Activated CD4-positive, alpha-beta T cell treated with anti-CD3 and anti-CD28 coated beads, Interleukin-2, amount 10 ng/mL, durations not matched to agents 24 days and 14 days (primary cell): ENCODE data around the gene CASP5. TPM values are rescaled to one million over a fixed set of nuclear protein-coding genes. Genes with fewer than 3 reads are reported as not detected.

Source experiments
- DNase-seq: peaks from one replicate; pipeline ENCODE4 v3.0.0; 2022
- H3K27ac Mint-ChIP-seq: one replicate; pipeline ENCODE4 v1.8.0; 2022; ENCODE audit warnings: mild to moderate bottlenecking, mixed read lengths
- H3K27me3 Mint-ChIP-seq: one replicate; pipeline ENCODE4 v1.8.0; 2022; ENCODE audit warnings: mixed read lengths
- H3K36me3 Mint-ChIP-seq: one replicate; pipeline ENCODE4 v1.8.0; 2022; ENCODE audit warnings: low read depth, mild to moderate bottlenecking, mixed read lengths
- H3K4me1 Mint-ChIP-seq: one replicate; pipeline ENCODE4 v1.8.0; 2021; ENCODE audit warnings: mixed read lengths
- H3K4me3 Mint-ChIP-seq: one replicate; pipeline ENCODE4 v1.8.0; 2022; ENCODE audit warnings: mild to moderate bottlenecking, moderate library complexity, mixed read lengths
- H3K9me3 Mint-ChIP-seq: one replicate; pipeline ENCODE4 v1.8.0; 2021; ENCODE audit warnings: mixed read lengths
- intact Hi-C: fragments of 100-400 bp; cut with micrococcal nuclease; formaldehyde crosslinking; loops from one replicate; pipeline ENCODE4 v1.15.1; 2023
- total RNA-seq: library from RNA; stranded (reverse); gene quantifications from 2 replicates; pipeline ENCODE4 v1.2.3, GENCODE V29; 2022

CASP5 gene
- total RNA-seq, 1 donor from 2014 or later: not detected

- Mint-ChIP-seq H3K36me3 (peaks cover 19% of the 10 kb centered on the region), H3K9me3 (no peaks in the 10 kb centered on the region), H3K4me3 (peak overlapping the region; percentile 95), H3K27me3 (no peaks in the 10 kb centered on the region), H3K4me1 (peaks cover 30% of the 10 kb centered on the region), H3K27ac (peak overlapping the region; percentile 82)
- no peak for DNase-seq
- intact Hi-C loops: loop anchor here (1.0 to 10.0 kb wide), 5 partner anchors 22 to 262 kb away; no protein-coding TSS in a partner anchor
These were observed 53.9 kb downstream of the CASP5 start for GRCh38 chr11:104968856-104969776.

GRCh38 chr11:104968355-104968855 lies 54.6 kb downstream of the CASP5 start, which contains the start of gene CASP4:
CASP4 (minus strand) TSS chr11:104968574; CDS start chr11:104968525, 49 bp downstream.
- Mint-ChIP-seq H3K27me3 (no peaks in the 10 kb centered on the region), H3K36me3 (peaks cover 25% of the 10 kb centered on the region), H3K4me3 (peak within 1 kb of the TSS; percentile 95), H3K27ac (peak within 1 kb of the TSS; percentile 82), H3K4me1 (peaks cover 30% of the 10 kb centered on the region), H3K9me3 (peaks cover under 1% of the 10 kb centered on the region)
- intact Hi-C loops: loop anchor here (1.0 to 10.0 kb wide), 5 partner anchors 21 to 261 kb away; no protein-coding TSS in a partner anchor
- DNase-seq: peak; percentile 72

GRCh38 chr11:104967534-104968354 lies 55.2 kb downstream of the CASP5 start:
- H3K36me3 Mint-ChIP-seq: peaks cover 31% of the 10 kb centered on the region
- no peaks in the 10 kb centered on the region for H3K27me3 Mint-ChIP-seq

GRCh38 chr11:104965735-104966134 lies 57.2 kb downstream of the CASP5 start:
- intact Hi-C loops: loop anchor here (5.0 to 10.0 kb wide), 4 partner anchors 48 to 258 kb away; no protein-coding TSS in a partner anchor
- H3K27ac Mint-ChIP-seq: no peak overlapping the region
- H3K4me1 Mint-ChIP-seq: peaks cover 34% of the 10 kb centered on the region
- no peak for DNase-seq
- peak overlapping the region; percentile 13 for H3K4me3 Mint-ChIP-seq
- H3K27me3 Mint-ChIP-seq: no peaks in the 10 kb centered on the region
- H3K9me3 Mint-ChIP-seq: peaks cover 13% of the 10 kb centered on the region
- H3K36me3 Mint-ChIP-seq: peaks cover 48% of the 10 kb centered on the region

More at GRCh38 chr11:104967534-104968354, 55.2 kb downstream of the CASP5 start:
- Mint-ChIP-seq H3K9me3 (peaks cover 7% of the 10 kb centered on the region), H3K4me3 (peak overlapping the region; percentile 95), H3K27ac (peak overlapping the region; percentile 82), H3K4me1 (peaks cover 30% of the 10 kb centered on the region)
- DNase-seq: no peak
- intact Hi-C loops: loop anchor here (1.0 to 10.0 kb wide), 5 partner anchors 20 to 260 kb away; no protein-coding TSS in a partner anchor

- Mint-ChIP-seq H3K27ac (no peak overlapping the region), H3K9me3 (peaks cover 13% of the 10 kb centered on the region), H3K4me3 (no peak overlapping the region), H3K4me1 (peaks cover 35% of the 10 kb centered on the region), H3K36me3 (peaks cover 54% of the 10 kb centered on the region), H3K27me3 (no peaks in the 10 kb centered on the region)
- intact Hi-C loops: loop anchor here (10.0 kb wide), 1 partner anchor 141 kb away; no protein-coding TSS in a partner anchor
- DNase-seq: no peak
These were observed 58.7 kb downstream of the CASP5 start for GRCh38 chr11:104964247-104964646.

GRCh38 chr11:104962852-104963251 lies 60.1 kb downstream of the CASP5 start:
- Mint-ChIP-seq H3K4me3 (no peak overlapping the region), H3K27ac (no peak overlapping the region), H3K27me3 (no peaks in the 10 kb centered on the region), H3K4me1 (peaks cover 30% of the 10 kb centered on the region), H3K36me3 (peaks cover 59% of the 10 kb centered on the region), H3K9me3 (peaks cover 13% of the 10 kb centered on the region)
- no peak for DNase-seq
- intact Hi-C loops: loop anchor here (10.0 kb wide), 1 partner anchor 142 kb away; no protein-coding TSS in a partner anchor

- H3K9me3 Mint-ChIP-seq: peaks cover 10% of the 10 kb centered on the region
- intact Hi-C loops: no loop called here
- DNase-seq: no peak
- no peak overlapping the region for H3K4me3 Mint-ChIP-seq
- no peak overlapping the region for H3K27ac Mint-ChIP-seq
- peaks cover 22% of the 10 kb centered on the region for H3K4me1 Mint-ChIP-seq
- no peaks in the 10 kb centered on the region for H3K27me3 Mint-ChIP-seq
- peaks cover 58% of the 10 kb centered on the region for H3K36me3 Mint-ChIP-seq
These were observed 65.7 kb downstream of the CASP5 start for GRCh38 chr11:104957280-104957679.

GRCh38 chr11:104956528-104956927 lies 66.4 kb downstream of the CASP5 start:
- H3K9me3 Mint-ChIP-seq: peaks cover 8% of the 10 kb centered on the region

GRCh38 chr11:104946907-104947306 lies 76.1 kb downstream of the CASP5 start:
- H3K4me3 Mint-ChIP-seq: no peak overlapping the region
- no peak overlapping the region for H3K27ac Mint-ChIP-seq
- DNase-seq: peak; percentile 80
- H3K4me1 Mint-ChIP-seq: peaks cover 8% of the 10 kb centered on the region
- peaks cover 87% of the 10 kb centered on the region for H3K36me3 Mint-ChIP-seq
- no peaks in the 10 kb centered on the region for H3K9me3 Mint-ChIP-seq
- intact Hi-C loops: loop anchor here (1.0 kb wide), 1 partner anchor 21 kb away; the partner anchor contains the start of gene CASP4
- H3K27me3 Mint-ChIP-seq: no peaks in the 10 kb centered on the region

More at GRCh38 chr11:104956528-104956927, 66.4 kb downstream of the CASP5 start:
- H3K27me3 Mint-ChIP-seq: no peaks in the 10 kb centered on the region
- H3K27ac Mint-ChIP-seq: no peak overlapping the region
- intact Hi-C loops: no loop called here
- DNase-seq: no peak
- H3K4me3 Mint-ChIP-seq: no peak overlapping the region
- peaks cover 57% of the 10 kb centered on the region for H3K36me3 Mint-ChIP-seq
- H3K4me1 Mint-ChIP-seq: peaks cover 22% of the 10 kb centered on the region

Other genes with a start within 250 kb of the CASP5 start
- not detected in 2 replicates for gene CASP12, start 124.7 kb downstream of the CASP5 start, total RNA-seq
- 25.0 and 29.2 TPM in 2 replicates for gene CASP4, start 54.6 kb downstream of the CASP5 start, total RNA-seq
- gene CASP1, start 12.0 kb upstream of the CASP5 start, total RNA-seq: 18.7 and 21.6 TPM in 2 replicates
- 7.2 and 9.0 TPM in 2 replicates for gene CARD16, start 22.2 kb upstream of the CASP5 start, total RNA-seq
- gene CARD18, start 116.6 kb upstream of the CASP5 start, total RNA-seq: not detected in 2 replicates